ENCODE data around the gene PITPNC1. TPM values are rescaled to one million over a fixed set of nuclear protein-coding genes. Genes with fewer than 3 reads are reported as not detected.
A peak's percentile ranks its signal among the peaks of the same experiment; 100 is the strongest.
"Not testable (repeated sequence)": the region's sequence is repeated elsewhere in the genome, so short reads cannot be mapped to it uniquely, and the experiment has no call there.

The PITPNC1 gene
- total and polyA plus RNA-seq, 4 donors, result 8.0 to 21.1 (median 15.2) TPM

DNA sequence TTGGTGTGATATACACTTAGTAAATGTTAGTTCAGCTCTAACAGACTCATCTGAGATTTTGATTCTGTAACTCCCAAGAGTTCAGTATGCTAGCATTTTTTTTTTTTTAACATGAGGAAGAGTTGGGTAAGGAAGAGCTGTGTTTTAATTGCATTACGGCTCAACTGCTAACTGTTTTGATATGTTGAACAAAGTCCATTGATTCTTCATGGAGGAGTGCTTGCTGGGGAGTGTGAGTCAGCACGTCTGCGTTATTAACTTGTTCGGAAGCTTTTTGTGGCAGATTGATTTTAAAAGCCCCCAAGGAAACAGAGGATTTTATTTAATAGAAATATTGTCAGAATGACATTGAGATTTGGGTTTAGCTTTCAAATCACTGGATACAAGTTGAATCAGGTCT, 45.8 kb downstream of the PITPNC1 start:
- Histone ChIP-seq H3K36me3 (ENCODE audit: control insufficient read depth in 4 of 4, insufficient read depth in 4 of 4, low read length in 4 of 4) (no peaks in the 10 kb centered on the region), H3K4me3 (no peak overlapping the region), H3K27ac (ENCODE audit: low read depth in 1 of 2, low read length in 1 of 2) (peak overlapping the region in 1 of 2 donors; percentile 72), H3K4me1 (ENCODE audit: control insufficient read depth in 5 of 5, insufficient read depth in 5 of 5, low read length in 5 of 5) (peaks cover 0 to 11% (median 0%) of the 10 kb centered on the region in 5 donors), H3K9me3 (ENCODE audit: control insufficient read depth in 4 of 4, insufficient read depth in 3 of 4, low read length in 3 of 4) (no peaks in the 10 kb centered on the region), H3K27me3 (ENCODE audit: control insufficient read depth in 3 of 3, insufficient read depth in 3 of 3, low read length in 2 of 3) (no peaks in the 10 kb centered on the region), H3K9ac (ENCODE audit: insufficient read depth in 1 of 2, low read length in 2 of 2) (no peak overlapping the region)
- WGBS, 2 donors, result 85 to 94% methylated on average over 4 of the region's 4 CpGs
- ATAC-seq (ENCODE audit: insufficient read depth, low FRiP score) (no peak), DNase-seq (no peak)
- TF ChIP-seq, protein P1, sequence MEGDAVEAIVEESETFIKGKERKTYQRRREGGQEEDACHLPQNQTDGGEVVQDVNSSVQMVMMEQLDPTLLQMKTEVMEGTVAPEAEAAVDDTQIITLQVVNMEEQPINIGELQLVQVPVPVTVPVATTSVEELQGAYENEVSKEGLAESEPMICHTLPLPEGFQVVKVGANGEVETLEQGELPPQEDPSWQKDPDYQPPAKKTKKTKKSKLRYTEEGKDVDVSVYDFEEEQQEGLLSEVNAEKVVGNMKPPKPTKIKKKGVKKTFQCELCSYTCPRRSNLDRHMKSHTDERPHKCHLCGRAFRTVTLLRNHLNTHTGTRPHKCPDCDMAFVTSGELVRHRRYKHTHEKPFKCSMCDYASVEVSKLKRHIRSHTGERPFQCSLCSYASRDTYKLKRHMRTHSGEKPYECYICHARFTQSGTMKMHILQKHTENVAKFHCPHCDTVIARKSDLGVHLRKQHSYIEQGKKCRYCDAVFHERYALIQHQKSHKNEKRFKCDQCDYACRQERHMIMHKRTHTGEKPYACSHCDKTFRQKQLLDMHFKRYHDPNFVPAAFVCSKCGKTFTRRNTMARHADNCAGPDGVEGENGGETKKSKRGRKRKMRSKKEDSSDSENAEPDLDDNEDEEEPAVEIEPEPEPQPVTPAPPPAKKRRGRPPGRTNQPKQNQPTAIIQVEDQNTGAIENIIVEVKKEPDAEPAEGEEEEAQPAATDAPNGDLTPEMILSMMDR (IDR thresholded peaks at IDR 0.05; ENCODE audit: control extremely low read depth, extremely low read depth), result no peak

DNA sequence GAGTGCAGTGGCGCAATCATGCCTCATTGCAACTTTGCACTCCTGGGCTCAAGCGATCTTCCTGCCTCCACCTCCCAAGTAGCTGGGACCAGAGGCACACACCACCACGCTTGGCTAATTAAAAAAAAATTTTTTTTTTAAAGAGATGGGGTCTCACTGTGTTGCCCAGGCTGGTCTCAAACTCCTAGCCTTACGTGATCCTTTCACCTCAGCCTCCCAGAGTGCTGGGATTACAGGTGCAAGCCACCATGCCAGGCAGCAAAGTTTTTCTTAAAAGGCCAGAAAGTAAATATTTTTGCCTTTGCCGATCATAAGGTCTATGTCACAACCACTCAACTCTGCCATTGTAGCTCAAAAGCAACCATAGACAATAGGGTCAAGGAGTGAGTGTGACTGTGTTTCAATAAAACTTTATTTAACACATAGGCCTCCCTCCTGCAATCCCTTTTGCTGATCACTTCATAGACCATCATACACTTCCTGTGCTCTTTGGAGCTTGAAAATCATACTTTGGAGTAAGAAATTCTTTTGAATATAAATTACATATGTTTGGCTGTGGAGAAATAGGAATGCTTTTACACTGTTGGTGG, 48.6 kb downstream of the PITPNC1 start:
- TF ChIP-seq, protein P1 (IDR thresholded peaks at IDR 0.05; ENCODE audit: control extremely low read depth, extremely low read depth), result no peak
- Histone ChIP-seq H3K27ac (ENCODE audit: low read depth in 1 of 2, low read length in 1 of 2) (no peak overlapping the region), H3K27me3 (ENCODE audit: control insufficient read depth in 3 of 3, insufficient read depth in 3 of 3, low read length in 2 of 3) (no peaks in the 10 kb centered on the region), H3K4me1 (ENCODE audit: control insufficient read depth in 5 of 5, insufficient read depth in 5 of 5, low read length in 5 of 5) (peaks cover 0 to 7% (median 0%) of the 10 kb centered on the region in 5 donors), H3K9me3 (ENCODE audit: control insufficient read depth in 4 of 4, insufficient read depth in 3 of 4, low read length in 3 of 4) (no peaks in the 10 kb centered on the region), H3K4me3 (no peak overlapping the region), H3K9ac (ENCODE audit: insufficient read depth in 1 of 2, low read length in 2 of 2) (no peak overlapping the region), H3K36me3 (ENCODE audit: control insufficient read depth in 4 of 4, insufficient read depth in 4 of 4, low read length in 4 of 4) (no peaks in the 10 kb centered on the region)
- ATAC-seq (ENCODE audit: insufficient read depth, low FRiP score) (no peak), DNase-seq (no peak)
- WGBS, 2 donors, result 80 to 95% methylated on average over 5 of the region's 5 CpGs

DNA sequence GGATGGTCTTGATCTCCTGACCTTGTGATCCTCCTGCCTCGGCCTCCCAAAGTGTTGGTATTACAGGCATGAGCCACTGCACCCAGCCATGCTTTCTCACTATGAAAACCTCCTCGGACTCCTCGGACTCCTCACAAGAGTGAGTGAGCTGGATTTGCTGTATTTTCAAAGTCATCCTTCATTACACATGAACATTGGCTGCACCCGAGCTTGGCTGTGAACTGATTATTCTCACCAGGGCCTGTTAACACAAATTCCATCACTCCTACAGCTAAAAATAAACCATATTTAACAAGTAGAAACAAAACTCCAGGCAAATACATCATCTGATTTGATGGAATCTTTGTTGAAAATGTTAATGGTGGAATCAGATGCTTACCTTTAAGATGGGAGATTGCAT, 50.3 kb downstream of the PITPNC1 start:
- H3K4me1 ChIP-seq (ENCODE audit: control insufficient read depth in 5 of 5, insufficient read depth in 5 of 5, low read length in 5 of 5), result peaks cover 0 to 4% (median 0%) of the 10 kb centered on the region in 5 donors
- H3K9ac ChIP-seq (ENCODE audit: insufficient read depth in 1 of 2, low read length in 2 of 2), result no peak overlapping the region
- no peak for ATAC-seq (ENCODE audit: insufficient read depth, low FRiP score)
- no peak overlapping the region for H3K27ac ChIP-seq (ENCODE audit: low read depth in 1 of 2, low read length in 1 of 2)
- TF ChIP-seq, protein P1 (IDR thresholded peaks at IDR 0.05; ENCODE audit: control extremely low read depth, extremely low read depth), result no peak
- no peak for DNase-seq
- no peaks in the 10 kb centered on the region for H3K27me3 ChIP-seq (ENCODE audit: control insufficient read depth in 3 of 3, insufficient read depth in 3 of 3, low read length in 2 of 3)
- H3K9me3 ChIP-seq (ENCODE audit: control insufficient read depth in 4 of 4, insufficient read depth in 3 of 4, low read length in 3 of 4), result no peaks in the 10 kb centered on the region
- H3K36me3 ChIP-seq (ENCODE audit: control insufficient read depth in 4 of 4, insufficient read depth in 4 of 4, low read length in 4 of 4), result no peaks in the 10 kb centered on the region
- no peak overlapping the region for H3K4me3 ChIP-seq
- WGBS, 2 donors, result 86 to 89% methylated on average over 4 of the region's 4 CpGs

DNA sequence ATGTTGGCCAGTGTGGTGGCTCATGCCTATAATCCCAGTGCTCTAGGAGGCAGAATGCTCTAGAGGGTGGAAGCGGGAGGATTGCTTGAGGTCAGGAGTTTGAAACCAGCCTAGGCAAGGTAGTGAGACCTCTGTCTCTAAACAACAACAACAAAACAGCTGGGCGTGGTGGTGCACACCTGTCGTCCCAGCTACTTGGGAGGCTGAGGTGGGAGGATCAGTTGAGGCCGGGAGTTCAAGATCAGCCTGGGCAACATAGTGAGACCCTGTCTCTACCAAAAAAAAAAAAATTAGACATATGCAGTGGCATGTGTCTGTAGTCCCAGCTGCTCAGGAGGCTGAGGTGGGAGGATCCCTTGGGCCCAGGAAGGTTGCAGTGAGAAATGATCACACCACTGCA, 53.4 kb downstream of the PITPNC1 start:
- not testable (repeated sequence) for H3K9me3 ChIP-seq (ENCODE audit: control insufficient read depth in 4 of 4, insufficient read depth in 3 of 4, low read length in 3 of 4); H3K36me3 ChIP-seq (ENCODE audit: control insufficient read depth in 4 of 4, insufficient read depth in 4 of 4, low read length in 4 of 4); DNase-seq; H3K4me3 ChIP-seq; H3K27me3 ChIP-seq (ENCODE audit: control insufficient read depth in 3 of 3, insufficient read depth in 3 of 3, low read length in 2 of 3); H3K9ac ChIP-seq (ENCODE audit: insufficient read depth in 1 of 2, low read length in 2 of 2); ATAC-seq (ENCODE audit: insufficient read depth, low FRiP score); H3K27ac ChIP-seq (ENCODE audit: low read depth in 1 of 2, low read length in 1 of 2)
- peaks cover 0 to 11% (median 0%) of the 10 kb centered on the region in 5 donors for H3K4me1 ChIP-seq (ENCODE audit: control insufficient read depth in 5 of 5, insufficient read depth in 5 of 5, low read length in 5 of 5)
- 95% methylated on average over 4 of the region's 4 CpGs for WGBS, 2 donors

Data from lung (tissue), 12 donors.